ENCODE data around the gene ARHGAP8. TPM values are rescaled to one million over a fixed set of nuclear protein-coding genes. Genes with fewer than 3 reads are reported as not detected.

ARHGAP8 gene
- total RNA-seq, 6 experiments from 2014 or later = not detected

- Mint-ChIP-seq H3K36me3 (ENCODE audit: low read depth) (no peaks in the 10 kb centered on the region), H3K27me3 (ENCODE audit: insufficient read depth) (peaks cover 3% of the 10 kb centered on the region), H3K9me3 (peaks cover 20% of the 10 kb centered on the region), H3K4me1 (ENCODE audit: low read depth) (no peaks in the 10 kb centered on the region), H3K4me3 (no peak overlapping the region), H3K27ac (no peak overlapping the region)
- no peak for TF ChIP-seq CTCF (IDR thresholded peaks at IDR 0.05)
- DNase-seq = no peak
Measured at GRCh38 chr22:44883011-44883421, 130.6 kb downstream of the ARHGAP8 start.

- H3K4me1 Mint-ChIP-seq (ENCODE audit: low read depth) = no peaks in the 10 kb centered on the region
- no peak for DNase-seq
- H3K4me3 Mint-ChIP-seq = no peak overlapping the region
- H3K27me3 Mint-ChIP-seq (ENCODE audit: insufficient read depth) = peaks cover 3% of the 10 kb centered on the region
- H3K27ac Mint-ChIP-seq = no peak overlapping the region
- H3K36me3 Mint-ChIP-seq (ENCODE audit: low read depth) = no peaks in the 10 kb centered on the region
- no peak for TF ChIP-seq CTCF (IDR thresholded peaks at IDR 0.05)
- peaks cover 15% of the 10 kb centered on the region for H3K9me3 Mint-ChIP-seq
Measured at GRCh38 chr22:44884562-44884961, 132.2 kb downstream of the ARHGAP8 start.

GRCh38 chr22:44884968-44885805 lies 132.8 kb downstream of the ARHGAP8 start:
- Mint-ChIP-seq H3K4me1 (ENCODE audit: low read depth) (no peaks in the 10 kb centered on the region), H3K36me3 (ENCODE audit: low read depth) (no peaks in the 10 kb centered on the region), H3K4me3 (no peak overlapping the region), H3K27ac (no peak overlapping the region), H3K27me3 (ENCODE audit: insufficient read depth) (no peaks in the 10 kb centered on the region; the same call in 1 of the 2 replicates), H3K9me3 (peaks cover 13% of the 10 kb centered on the region)
- no peak for TF ChIP-seq CTCF (IDR thresholded peaks at IDR 0.05)
- DNase-seq = no peak

- Mint-ChIP-seq H3K36me3 (ENCODE audit: low read depth) (no peaks in the 10 kb centered on the region), H3K27me3 (ENCODE audit: insufficient read depth) (no peaks in the 10 kb centered on the region; the same call in 1 of the 2 replicates), H3K4me3 (no peak overlapping the region), H3K27ac (no peak overlapping the region), H3K4me1 (ENCODE audit: low read depth) (no peaks in the 10 kb centered on the region), H3K9me3 (peaks cover 14% of the 10 kb centered on the region)
- no peak for TF ChIP-seq CTCF (IDR thresholded peaks at IDR 0.05)
- DNase-seq = no peak
Measured at GRCh38 chr22:44885806-44886360, 133.5 kb downstream of the ARHGAP8 start.

- H3K27me3 Mint-ChIP-seq (ENCODE audit: insufficient read depth) = peaks cover 1% of the 10 kb centered on the region; the same call in 1 of the 2 replicates
- no peak overlapping the region for H3K27ac Mint-ChIP-seq
- H3K36me3 Mint-ChIP-seq (ENCODE audit: low read depth) = no peaks in the 10 kb centered on the region
- DNase-seq = no peak
- no peak for TF ChIP-seq CTCF (IDR thresholded peaks at IDR 0.05)
- H3K9me3 Mint-ChIP-seq = peaks cover 9% of the 10 kb centered on the region
- H3K4me1 Mint-ChIP-seq (ENCODE audit: low read depth) = no peaks in the 10 kb centered on the region
- no peak overlapping the region for H3K4me3 Mint-ChIP-seq
Measured at GRCh38 chr22:44887941-44888366, 135.6 kb downstream of the ARHGAP8 start.
